DOHH2 (cell line): ENCODE measurements around the gene ZNF385B.

Experiments
- H3F3A ChIP-seq: fragments of 200-600 bp; sonication (generic), shearing (Covaris generic); 2 replicates; pipeline ENCODE4 v1.6.0; 2016; ENCODE audit warnings: antibody characterized with exemption, mild to moderate bottlenecking; ENCODE audit not compliant: control insufficient read depth, insufficient read depth
- H3K27ac ChIP-seq: fragments of 200-600 bp; sonication (generic); 2 replicates; pipeline ENCODE4 v1.5.1; 2014; ENCODE audit warnings: low read depth, mild to moderate bottlenecking, low read length, moderate library complexity
- H3K27me3 ChIP-seq: fragments of 200-600 bp; sonication (generic); 2 replicates; pipeline ENCODE4 v1.6.1; 2014; ENCODE audit warnings: mild to moderate bottlenecking, low read length, mixed read lengths; ENCODE audit not compliant: control insufficient read depth
- H3K36me3 ChIP-seq: fragments of 200-600 bp; sonication (generic); 2 replicates; pipeline ENCODE4 v1.6.1; 2014; ENCODE audit warnings: mild to moderate bottlenecking, low read length, moderate library complexity, mixed read lengths; ENCODE audit not compliant: control insufficient read depth
- H3K4me1 ChIP-seq: fragments of 200-600 bp; sonication (generic); 2 replicates; pipeline ENCODE4 v1.6.1; 2014; ENCODE audit warnings: mild to moderate bottlenecking, low read length, mixed read lengths; ENCODE audit not compliant: control insufficient read depth
- H3K4me2 ChIP-seq: fragments of 200-600 bp; sonication (generic); 2 replicates; pipeline ENCODE4 v1.6.0; 2014; ENCODE audit warnings: mild to moderate bottlenecking, low read length, moderate library complexity
- H3K4me3 ChIP-seq: fragments of 200-600 bp; sonication (generic); 2 replicates; pipeline ENCODE4 v1.5.1; 2014; ENCODE audit warnings: mild to moderate bottlenecking, low read length, mixed read lengths
- H3K79me2 ChIP-seq: fragments of 200-600 bp; sonication (generic); 2 replicates; pipeline ENCODE4 v1.6.1; 2014; ENCODE audit warnings: mild to moderate bottlenecking, low read length, mixed read lengths; ENCODE audit not compliant: control insufficient read depth
- H3K9me2 ChIP-seq: fragments of 200-600 bp; sonication (generic); replicated peaks from 2 replicates; pipeline ENCODE4 v1.6.1; 2014; ENCODE audit warnings: mild to moderate bottlenecking, low read length, mixed read lengths; ENCODE audit not compliant: control insufficient read depth
- H3K9me3 ChIP-seq: fragments of 200-600 bp; sonication (generic); 2 replicates; pipeline ENCODE4 v1.6.1; 2014; ENCODE audit warnings: antibody characterized with exemption, low read length, mixed read lengths; ENCODE audit not compliant: control insufficient read depth, insufficient read depth
- H4K20me1 ChIP-seq: fragments of 200-600 bp; sonication (generic); 2 replicates; pipeline ENCODE4 v1.6.0; 2014; ENCODE audit warnings: low read depth, mild to moderate bottlenecking, antibody characterized with exemption, low read length, moderate library complexity; ENCODE audit not compliant: control insufficient read depth, insufficient read depth
- CTCF ChIP-seq: fragments of 200-600 bp; sonication (generic); IDR thresholded peaks from one replicate; pipeline ENCODE4 v1.5.1; 2014; ENCODE audit warnings: antibody characterized with exemption, mild to moderate bottlenecking, low read depth, low read length; ENCODE audit not compliant: poor library complexity, severe bottlenecking
- EZH2phosphoT487 ChIP-seq: fragments of 200-600 bp; sonication (generic); IDR thresholded peaks from 2 replicates; pipeline ENCODE4 v1.6.1; 2017; ENCODE audit warnings: borderline replicate concordance, mild to moderate bottlenecking, antibody characterized with exemption, low read length, moderate library complexity, mixed read lengths

ZNF385B gene

GRCh38 chr2:179790235-179791217, 70.9 kb downstream of the ZNF385B start:
- H3K9me2 ChIP-seq, result no peaks in the 10 kb centered on the region
- H3K4me2 ChIP-seq, result no peak overlapping the region
- H3K4me3 ChIP-seq, result no peak overlapping the region

GRCh38 chr2:179788104-179788503, 73.3 kb downstream of the ZNF385B start:
- Histone ChIP-seq H3K4me1 (no peaks in the 10 kb centered on the region), H3K9me3 (no peaks in the 10 kb centered on the region), H3F3A (no peaks in the 10 kb centered on the region), H3K79me2 (peaks cover 14% of the 10 kb centered on the region), H4K20me1 (no peaks in the 10 kb centered on the region), H3K4me2 (no peak overlapping the region), H3K4me3 (no peak overlapping the region), H3K36me3 (no peaks in the 10 kb centered on the region), H3K27ac (no peak overlapping the region), H3K27me3 (no peaks in the 10 kb centered on the region), H3K9me2 (no peaks in the 10 kb centered on the region)
- TF ChIP-seq EZH2phosphoT487 (no peak), CTCF (no peak)

More at GRCh38 chr2:179790235-179791217, 70.9 kb downstream of the ZNF385B start:
- Histone ChIP-seq H3K79me2 (no peaks in the 10 kb centered on the region), H4K20me1 (no peaks in the 10 kb centered on the region), H3F3A (no peaks in the 10 kb centered on the region), H3K4me1 (no peaks in the 10 kb centered on the region), H3K9me3 (peaks cover 6% of the 10 kb centered on the region; the same call in 1 of the 2 replicates), H3K27me3 (no peaks in the 10 kb centered on the region), H3K27ac (no peak overlapping the region), H3K36me3 (no peaks in the 10 kb centered on the region)
- no peak for TF ChIP-seq EZH2phosphoT487
- TF ChIP-seq CTCF, result no peak

GRCh38 chr2:179787601-179788000, 73.8 kb downstream of the ZNF385B start:
- no peak overlapping the region for H3K4me2 ChIP-seq
- no peaks in the 10 kb centered on the region for H3F3A ChIP-seq
- H3K79me2 ChIP-seq, result peaks cover 19% of the 10 kb centered on the region
- H3K4me3 ChIP-seq, result no peak overlapping the region
- H3K4me1 ChIP-seq, result no peaks in the 10 kb centered on the region
- no peaks in the 10 kb centered on the region for H3K27me3 ChIP-seq
- H3K27ac ChIP-seq, result no peak overlapping the region
- H4K20me1 ChIP-seq, result no peaks in the 10 kb centered on the region
- H3K36me3 ChIP-seq, result no peaks in the 10 kb centered on the region
- H3K9me2 ChIP-seq, result no peaks in the 10 kb centered on the region
- no peaks in the 10 kb centered on the region for H3K9me3 ChIP-seq
- TF ChIP-seq CTCF (no peak), EZH2phosphoT487 (no peak)
